Mesodermal cell (in vitro differentiated cells): ENCODE data around the gene IFI16.

Experiments
- H3K27ac ChIP-seq: 2 replicates; pipeline ENCODE4 v1.7.0; 2013; ENCODE audit warnings: mild to moderate bottlenecking, low read depth, low read length, moderate library complexity; ENCODE audit not compliant: severe bottlenecking
- H3K36me3 ChIP-seq: 2 replicates; pipeline ENCODE4 v1.7.1; 2013; ENCODE audit warnings: mild to moderate bottlenecking, low read length, moderate library complexity; ENCODE audit not compliant: control insufficient read depth, insufficient read depth
- H3K4me1 ChIP-seq: one replicate; pipeline ENCODE4 v1.7.1; 2013; ENCODE audit warnings: mild to moderate bottlenecking, low read length; ENCODE audit not compliant: insufficient read depth, control insufficient read depth, poor library complexity, severe bottlenecking
- H3K4me3 ChIP-seq: 2 replicates; pipeline ENCODE4 v1.7.0; 2013; ENCODE audit warnings: low read length, control low read depth, mild to moderate bottlenecking; ENCODE audit not compliant: insufficient read depth, poor library complexity, severe bottlenecking; ENCODE audit errors: extremely low read depth
- H3K9me3 ChIP-seq: 2 replicates; pipeline ENCODE4 v1.7.1; 2013; ENCODE audit warnings: mild to moderate bottlenecking, low read length, moderate library complexity; ENCODE audit not compliant: control insufficient read depth
- WGBS, 2 experiments: methylation state at CpG; one replicate each; pipeline ENCODE4 v1.1.5; 2013; ENCODE audit warnings: missing lambda C conversion rate in 2 of 2; ENCODE audit not compliant: insufficient coverage in 2 of 2; 5-methylcytosine and 5-hydroxymethylcytosine counted together

IFI16 gene

GRCh38 chr1:158989424-158989823 lies 20.3 kb upstream of the IFI16 start:
- Histone ChIP-seq H3K27ac (no peak overlapping the region), H3K9me3 (no peaks in the 10 kb centered on the region), H3K4me1 (no peaks in the 10 kb centered on the region), H3K4me3 (no peak overlapping the region), H3K36me3 (no peaks in the 10 kb centered on the region)
- 83% methylated on average over 1 of the region's 1 CpG; no CpG with 5 or more reads in 1 of the 2 experiments for WGBS, 2 experiments

GRCh38 chr1:158992787-158993312 lies 16.9 kb upstream of the IFI16 start:
- Histone ChIP-seq H3K36me3 (no peaks in the 10 kb centered on the region), H3K4me1 (no peaks in the 10 kb centered on the region), H3K9me3 (no peaks in the 10 kb centered on the region), H3K27ac (no peak overlapping the region), H3K4me3 (no peak overlapping the region)
- 88 to 93% methylated on average over 1 to 4 of the region's 4 CpGs for WGBS, 2 experiments

GRCh38 chr1:158996998-158997397 lies 12.7 kb upstream of the IFI16 start:
- H3K36me3 ChIP-seq, result no peaks in the 10 kb centered on the region
- WGBS, 2 experiments, result no CpG with 5 or more reads among the region's 5 CpGs
- H3K27ac ChIP-seq, result no peak overlapping the region
- no peak overlapping the region for H3K4me3 ChIP-seq
- no peaks in the 10 kb centered on the region for H3K4me1 ChIP-seq
- no peaks in the 10 kb centered on the region for H3K9me3 ChIP-seq

DNA sequence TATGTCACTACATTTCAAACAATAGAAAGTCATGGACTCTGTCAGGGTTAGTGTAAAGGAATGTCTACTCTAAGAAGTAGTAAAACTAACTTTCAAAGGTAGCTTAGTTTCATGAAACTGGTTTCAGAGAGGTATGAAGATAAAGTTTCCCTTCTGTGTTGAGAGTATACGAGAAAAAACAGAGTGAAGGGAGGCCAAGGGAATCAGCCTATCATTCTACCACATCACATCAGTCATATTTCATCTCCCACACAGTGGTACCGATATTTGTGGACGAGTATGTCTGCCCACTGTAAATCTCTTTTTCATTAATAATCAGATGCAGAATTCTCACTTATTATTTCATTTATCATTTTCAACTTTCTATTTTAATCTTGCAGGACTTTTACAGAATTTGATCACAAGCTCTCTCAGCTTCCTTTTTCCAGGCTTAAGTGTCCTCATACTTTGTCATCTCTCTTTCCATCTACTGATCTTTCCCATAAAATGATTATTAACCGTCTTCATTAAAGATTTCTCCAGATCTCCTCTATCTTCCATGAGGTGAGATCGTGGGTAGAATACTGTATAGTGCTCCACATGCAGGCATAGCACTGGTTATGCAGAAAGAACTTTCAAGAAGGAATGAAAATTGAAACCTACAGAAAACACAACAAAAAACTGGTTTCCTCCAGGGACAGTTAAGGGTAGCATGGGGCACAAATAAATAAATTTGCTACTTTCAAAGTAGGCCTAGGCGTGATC lies 11.5 kb upstream of the IFI16 start:
- no peaks in the 10 kb centered on the region for H3K9me3 ChIP-seq
- no peaks in the 10 kb centered on the region for H3K4me1 ChIP-seq
- H3K36me3 ChIP-seq, result no peaks in the 10 kb centered on the region
- H3K4me3 ChIP-seq, result no peak overlapping the region
- no peak overlapping the region for H3K27ac ChIP-seq
- 58 to 61% methylated on average over 2 to 3 of the region's 6 CpGs for WGBS, 2 experiments

GRCh38 chr1:158998781-158999161 lies 10.9 kb upstream of the IFI16 start:
- Histone ChIP-seq H3K4me3 (peak overlapping the region; percentile 50), H3K9me3 (no peaks in the 10 kb centered on the region), H3K4me1 (no peaks in the 10 kb centered on the region), H3K27ac (peak overlapping the region; percentile 98), H3K36me3 (no peaks in the 10 kb centered on the region)
- WGBS, 2 experiments, result 0% methylated on average over 1 of the region's 13 CpGs

GRCh38 chr1:158999316-159000069 lies 10.2 kb upstream of the IFI16 start:
- peak overlapping the region; percentile 50 for H3K4me3 ChIP-seq
- no peaks in the 10 kb centered on the region for H3K9me3 ChIP-seq
- 2% methylated on average over 6 to 8 of the region's 11 CpGs for WGBS, 2 experiments
- H3K27ac ChIP-seq, result peak overlapping the region; percentile 98
- no peaks in the 10 kb centered on the region for H3K4me1 ChIP-seq
- no peaks in the 10 kb centered on the region for H3K36me3 ChIP-seq

GRCh38 chr1:159000070-159000409 lies 9.7 kb upstream of the IFI16 start:
- H3K4me3 ChIP-seq, result peak overlapping the region; percentile 50
- no peaks in the 10 kb centered on the region for H3K36me3 ChIP-seq
- WGBS, 2 experiments, result 0% methylated on average over 1 to 2 of the region's 6 CpGs
- H3K4me1 ChIP-seq, result peaks cover 2% of the 10 kb centered on the region
- peak overlapping the region; percentile 98 for H3K27ac ChIP-seq
- no peaks in the 10 kb centered on the region for H3K9me3 ChIP-seq

- no CpG with 5 or more reads among the region's 1 CpG for WGBS, 2 experiments
- H3K4me3 ChIP-seq, result peak overlapping the region; percentile 50
- peaks cover 8% of the 10 kb centered on the region for H3K4me1 ChIP-seq
- no peaks in the 10 kb centered on the region for H3K36me3 ChIP-seq
- H3K9me3 ChIP-seq, result no peaks in the 10 kb centered on the region
- peak overlapping the region; percentile 98 for H3K27ac ChIP-seq
These were observed 9.1 kb upstream of the IFI16 start for GRCh38 chr1:159000625-159001024.

DNA sequence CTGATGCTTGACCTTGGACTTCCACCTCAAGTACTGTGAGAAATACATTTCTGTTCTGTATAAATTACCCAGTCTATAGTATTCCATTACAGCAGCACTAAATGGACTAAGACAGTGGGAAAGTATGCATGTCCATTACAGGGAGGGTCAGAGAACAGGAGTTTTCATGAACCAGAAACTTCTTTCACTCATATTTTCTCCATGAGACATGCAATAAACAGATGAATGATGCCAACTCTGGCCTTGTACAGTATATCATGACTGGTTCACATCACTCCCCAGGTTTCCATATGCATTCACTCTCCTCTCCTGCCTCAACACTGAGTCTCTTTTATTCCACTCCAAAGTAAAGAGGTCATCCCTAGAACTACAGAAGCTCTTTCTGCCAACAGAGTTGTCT lies 4.5 kb upstream of the IFI16 start:
- H3K27ac ChIP-seq, result peak overlapping the region; percentile 82
- no peaks in the 10 kb centered on the region for H3K36me3 ChIP-seq
- peaks cover 24% of the 10 kb centered on the region for H3K4me1 ChIP-seq
- H3K4me3 ChIP-seq, result no peak overlapping the region
- H3K9me3 ChIP-seq, result no peaks in the 10 kb centered on the region

DNA sequence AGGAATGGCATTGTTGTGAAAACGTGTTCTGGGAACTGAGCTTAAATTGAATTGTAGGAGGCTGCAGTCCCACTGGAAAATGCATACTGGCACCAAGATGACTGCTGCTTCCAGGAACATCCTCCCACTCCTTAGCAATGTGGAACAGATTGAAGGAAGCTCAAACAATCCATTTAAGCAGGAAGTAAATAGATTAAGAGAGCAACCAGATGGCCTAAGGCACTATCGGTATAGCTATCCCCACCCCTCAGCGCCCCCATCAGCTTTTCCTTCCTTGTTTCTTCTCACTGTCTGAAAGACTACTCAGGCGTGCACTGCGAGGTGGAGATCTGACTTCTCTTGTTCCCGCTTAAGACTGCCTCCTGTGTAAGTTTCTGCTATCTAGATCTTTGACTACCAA lies 4.0 kb upstream of the IFI16 start:
- no peaks in the 10 kb centered on the region for H3K9me3 ChIP-seq
- peak overlapping the region; percentile 25 for H3K4me3 ChIP-seq
- H3K36me3 ChIP-seq, result no peaks in the 10 kb centered on the region
- H3K4me1 ChIP-seq, result peaks cover 24% of the 10 kb centered on the region
- 7 to 18% methylated on average over 5 to 6 of the region's 6 CpGs for WGBS, 2 experiments
- H3K27ac ChIP-seq, result peak overlapping the region; percentile 82
